A549 (cell line): Measurements from ENCODE around the gene PHF20.

Experiments used
- CBX2 ChIP-seq: fragments of 200-600 bp; sonication (generic); IDR thresholded peaks from 2 replicates; pipeline ENCODE4 v1.6.1; 2016; ENCODE audit warnings: low read depth, mild to moderate bottlenecking, borderline replicate concordance
- CEBPB ChIP-seq, 2 experiments: fragments of >200 bp in 1 of 2; sonication (Bioruptor Twin) in 1 of 2; formaldehyde crosslinking in 1 of 2; IDR thresholded peaks; 2 replicates each; pipeline ENCODE4 v1.6.1; 2012 to 2016
- CHD2 ChIP-seq: fragments of 150-350 bp; IDR thresholded peaks from 2 replicates; pipeline ENCODE4 v1.6.1; 2014; ENCODE audit warnings: low read length; ENCODE audit not compliant: partially characterized antibody
- CHD4 ChIP-seq: fragments of 200-600 bp; sonication (generic); IDR thresholded peaks from 2 replicates; pipeline ENCODE4 v1.6.1; 2016; ENCODE audit warnings: antibody characterized with exemption, mild to moderate bottlenecking, borderline replicate concordance
- CTCF ChIP-seq: fragments of >200 bp; sonication (Bioruptor Twin); formaldehyde crosslinking; IDR thresholded peaks from 3 replicates; pipeline ENCODE4 v1.5.1; 2016
- EP300 ChIP-seq, 2 experiments: fragments of >200 bp; sonication (Bioruptor Twin); formaldehyde crosslinking; IDR thresholded peaks; 2 replicates in 1 of 2; 3 replicates in 1 of 2; pipeline ENCODE4 v1.6.1; 2016 to 2017
- FOSL2 ChIP-seq, 2 experiments: fragments of 450-650 bp in 1 of 2; fragments of >200 bp in 1 of 2; sonication (Bioruptor Twin) in 1 of 2; formaldehyde crosslinking; IDR thresholded peaks; 2 replicates each; pipeline versions ENCODE4 v1.5.0 to v1.6.1; 2016 to 2020; ENCODE audit warnings: mild to moderate bottlenecking in 1 of 2, moderate library complexity in 1 of 2
- MYC ChIP-seq: IDR thresholded peaks from 2 replicates; pipeline ENCODE4 v1.6.1; 2012; ENCODE audit warnings: mild to moderate bottlenecking, inconsistent platforms, low read length, improper control_type of control experiment, borderline replicate concordance
- POLR2A ChIP-seq: IDR thresholded peaks from 2 replicates; pipeline ENCODE4 v1.6.1; 2012; ENCODE audit warnings: mild to moderate bottlenecking, low read length
- RAD21 ChIP-seq, 2 experiments: fragments of >200 bp in 1 of 2; sonication (Bioruptor Twin) in 1 of 2; formaldehyde crosslinking in 1 of 2; IDR thresholded peaks in 1 of 2; conservative IDR thresholded peaks in 1 of 2; 2 replicates in 1 of 2; 3 replicates in 1 of 2; pipeline ENCODE4 v1.6.1; 2012 to 2018; ENCODE audit warnings: inconsistent platforms in 1 of 2
- RFX5 ChIP-seq: fragments of 450-650 bp; IDR thresholded peaks from 2 replicates; pipeline ENCODE4 v1.7.1; 2014; ENCODE audit warnings: antibody characterized with exemption, mild to moderate bottlenecking, moderate library complexity
- SMC3 ChIP-seq: fragments of >200 bp; sonication (Bioruptor Twin); formaldehyde crosslinking; IDR thresholded peaks from 3 replicates; pipeline ENCODE4 v1.6.1; 2018; ENCODE audit warnings: inconsistent platforms
- USF2 ChIP-seq: fragments of 450-650 bp; IDR thresholded peaks from 2 replicates; pipeline ENCODE4 v1.6.1; 2014; ENCODE audit warnings: antibody characterized with exemption
- TF ChIP-seq, protein P1 (sequence below): IDR thresholded peaks from 2 replicates; pipeline ENCODE4 v1.6.1; 2012

GRCh38 chr20:35887393-35888064 is 115.7 kb downstream of the PHF20 start:
- no peak for TF ChIP-seq CTCF
- TF ChIP-seq MYC: no peak
- TF ChIP-seq EP300 (IDR thresholded peaks at IDR 0.05): no peak
- no peak for TF ChIP-seq POLR2A
- TF ChIP-seq, protein P1, sequence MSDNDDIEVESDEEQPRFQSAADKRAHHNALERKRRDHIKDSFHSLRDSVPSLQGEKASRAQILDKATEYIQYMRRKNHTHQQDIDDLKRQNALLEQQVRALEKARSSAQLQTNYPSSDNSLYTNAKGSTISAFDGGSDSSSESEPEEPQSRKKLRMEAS: no peak
- TF ChIP-seq USF2: no peak
- no peak for TF ChIP-seq RFX5
- TF ChIP-seq CHD4: no peak
- no peak for TF ChIP-seq CHD2
- no peak for TF ChIP-seq CBX2
- TF ChIP-seq CEBPB (IDR thresholded peaks at IDR 0.05): no peak
- no peak for TF ChIP-seq RAD21 (conservative IDR thresholded peaks at IDR 0.05 in 1 of 2, IDR thresholded peaks at IDR 0.05 in 1 of 2)
- TF ChIP-seq SMC3: no peak
- TF ChIP-seq FOSL2 (IDR thresholded peaks at IDR 0.05): no peak
- no peak for TF ChIP-seq FOSL2 (CRISPR knock-in tag; IDR thresholded peaks at IDR 0.05)
